Stimulated activated naive B cell treated with anti-CD40 and anti-IgM and Interleukin-4, amounts not matched to agents 10 μg/mL and 1 μg/mL and 100 μg/mL, for 72 hours (primary cell): ENCODE data around the gene GRHL1.

ENCODE experiments used
- ATAC-seq, 2 donors: fragments of 150-1000 bp; cut with Tn5 transposase; replicated peaks; 2 replicates each; pipeline ENCODE4 v1.10.0; 2021; ENCODE audit warnings: moderate library complexity in 1 of 2
- DNase-seq: peaks from one replicate; pipeline ENCODE4 v3.0.0; 2021
- H3K27ac Mint-ChIP-seq: one replicate; pipeline ENCODE4 v1.8.0; 2022; ENCODE audit warnings: mild to moderate bottlenecking, mixed read lengths
- H3K27me3 Mint-ChIP-seq, 2 donors: one replicate each; pipeline ENCODE4 v1.8.0; 2022; ENCODE audit warnings: mixed read lengths in 2 of 2
- H3K36me3 Mint-ChIP-seq, 2 donors: one replicate each; pipeline ENCODE4 v1.8.0; 2022; ENCODE audit warnings: mixed read lengths in 2 of 2, mild to moderate bottlenecking in 1 of 2
- H3K4me1 Mint-ChIP-seq, 2 donors: one replicate each; pipeline ENCODE4 v1.8.0; 2022; ENCODE audit warnings: mixed read lengths in 2 of 2, mild to moderate bottlenecking in 1 of 2
- H3K4me3 Mint-ChIP-seq, 2 donors: one replicate each; pipeline ENCODE4 v1.8.0; 2022; ENCODE audit warnings: mild to moderate bottlenecking in 2 of 2, mixed read lengths in 2 of 2, moderate library complexity in 1 of 2
- H3K9me3 Mint-ChIP-seq, 2 donors: one replicate each; pipeline ENCODE4 v1.8.0; 2022; ENCODE audit warnings: mixed read lengths in 2 of 2, mild to moderate bottlenecking in 1 of 2

GRHL1 gene

DNA sequence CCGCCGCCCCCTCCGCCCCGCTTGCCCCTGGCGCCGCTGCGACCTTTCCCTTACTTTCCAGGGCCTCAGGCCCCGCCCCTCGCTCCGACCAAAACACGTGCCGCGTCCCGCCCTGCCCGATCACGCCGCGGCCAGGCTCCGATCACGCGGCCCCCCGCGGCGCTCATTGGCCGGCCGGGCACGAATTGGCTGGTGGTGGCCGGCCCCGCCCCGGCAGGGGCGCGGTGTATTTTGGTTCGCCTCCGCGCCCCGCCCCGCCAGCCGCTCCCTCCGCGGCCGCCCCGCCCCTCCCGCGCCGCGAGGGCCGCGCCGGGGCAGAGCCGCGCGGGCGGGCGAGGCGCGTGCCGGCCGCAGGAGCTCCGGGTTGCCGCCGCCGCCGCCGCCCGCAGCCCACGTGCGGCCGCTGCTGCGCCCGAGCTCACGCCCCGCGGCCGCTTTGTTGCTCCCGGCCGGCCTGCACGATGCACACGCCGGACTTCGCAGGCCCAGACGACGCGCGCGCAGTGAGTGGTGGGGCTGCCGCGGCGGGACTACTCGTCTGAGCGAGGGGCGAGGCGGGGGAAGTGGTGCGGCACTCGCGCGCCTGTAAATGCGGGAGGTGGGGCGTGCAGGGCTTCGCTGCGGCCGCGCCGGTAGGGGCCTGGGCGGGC lies 91.9 kb downstream of the GRHL1 start, which contains the start of gene KLF11:
KLF11 (plus strand) TSS at position 295 of the 650 bp plus-strand sequence; CDS start at position 462, 167 bp downstream.
- Mint-ChIP-seq H3K4me1 (peaks cover 19 to 27% of the 10 kb centered on the region in 2 donors), H3K36me3 (peaks cover 0 to 2% of the 10 kb centered on the region in 2 donors), H3K9me3 (no peaks in the 10 kb centered on the region), H3K27me3 (no peaks in the 10 kb centered on the region), H3K27ac (peak within 1 kb of the TSS; percentile 94), H3K4me3 (peak within 1 kb of the TSS; percentile 87 to 89)
- ATAC-seq, result peak; percentile 82 to 83
- DNase-seq, result peak; percentile 63

- Mint-ChIP-seq H3K4me3 (peak overlapping the region; percentile 71 to 84), H3K27ac (peak overlapping the region; percentile 91), H3K36me3 (peaks cover 0 to 2% of the 10 kb centered on the region in 2 donors), H3K9me3 (no peaks in the 10 kb centered on the region), H3K4me1 (peaks cover 19 to 27% of the 10 kb centered on the region in 2 donors), H3K27me3 (no peaks in the 10 kb centered on the region)
- ATAC-seq (peak; percentile 69 to 72), DNase-seq (peak; percentile 87)
Measured at GRCh38 chr2:10043906-10044601, 92.6 kb downstream of the GRHL1 start.

DNA sequence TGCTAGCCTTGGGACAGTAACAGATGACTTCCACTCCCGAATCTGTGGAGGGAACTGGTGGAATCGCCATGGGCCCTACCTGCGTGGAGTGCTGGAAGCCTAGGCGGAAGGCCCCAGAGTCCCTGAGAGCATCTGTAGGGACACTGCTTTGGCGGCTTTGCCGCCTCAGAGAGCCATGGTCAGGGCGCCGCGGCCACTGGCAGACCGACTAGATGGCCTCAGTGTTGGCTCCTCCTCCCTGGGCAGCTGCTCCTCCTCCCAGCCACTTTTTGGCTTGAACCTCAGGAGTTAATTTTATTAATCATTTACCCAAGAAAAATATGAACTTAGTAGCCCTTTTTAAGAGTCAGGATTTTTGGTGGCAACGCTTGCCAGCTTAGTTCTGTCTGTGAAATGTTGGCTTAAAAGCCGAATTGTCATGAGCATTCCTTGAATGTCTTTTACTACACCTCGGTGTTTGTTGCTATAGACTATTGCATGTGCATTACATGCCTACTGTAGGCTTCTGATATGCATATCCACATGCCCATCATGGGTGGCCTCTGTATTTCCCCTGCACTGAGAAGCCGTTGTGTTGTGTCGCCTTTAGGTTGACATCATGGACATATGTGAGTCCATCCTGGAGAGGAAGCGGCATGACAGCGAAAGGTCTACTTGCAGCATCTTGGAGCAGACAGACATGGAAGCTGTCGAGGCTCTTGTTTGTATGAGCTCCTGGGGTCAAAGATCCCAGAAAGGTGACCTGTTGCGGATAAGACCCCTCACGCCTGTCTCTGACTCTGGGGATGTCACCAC lies 94.3 kb downstream of the GRHL1 start:
- Mint-ChIP-seq H3K9me3 (no peaks in the 10 kb centered on the region), H3K4me3 (no peak overlapping the region), H3K27ac (no peak overlapping the region), H3K4me1 (peaks cover 18 to 27% of the 10 kb centered on the region in 2 donors), H3K27me3 (no peaks in the 10 kb centered on the region), H3K36me3 (peaks cover 2 to 6% of the 10 kb centered on the region in 2 donors)
- DNase-seq (no peak), ATAC-seq (no peak)

- peaks cover 2 to 6% of the 10 kb centered on the region in 2 donors for H3K36me3 Mint-ChIP-seq
- H3K27ac Mint-ChIP-seq, result peak overlapping the region; percentile 25
- H3K4me3 Mint-ChIP-seq, result no peak overlapping the region
- no peak for DNase-seq
- no peak for ATAC-seq
- H3K9me3 Mint-ChIP-seq, result no peaks in the 10 kb centered on the region
- no peaks in the 10 kb centered on the region for H3K27me3 Mint-ChIP-seq
- H3K4me1 Mint-ChIP-seq, result peaks cover 12 to 27% of the 10 kb centered on the region in 2 donors
Measured at GRCh38 chr2:10046931-10047330, 95.4 kb downstream of the GRHL1 start.

- no peaks in the 10 kb centered on the region for H3K27me3 Mint-ChIP-seq
- no peak overlapping the region for H3K27ac Mint-ChIP-seq
- no peaks in the 10 kb centered on the region for H3K9me3 Mint-ChIP-seq
- H3K4me3 Mint-ChIP-seq, result no peak overlapping the region
- DNase-seq (no peak), ATAC-seq (no peak)
- H3K36me3 Mint-ChIP-seq, result peaks cover 5 to 11% of the 10 kb centered on the region in 2 donors
- H3K4me1 Mint-ChIP-seq, result peaks cover 6 to 19% of the 10 kb centered on the region in 2 donors
Measured at GRCh38 chr2:10047616-10048500, 96.4 kb downstream of the GRHL1 start.

DNA sequence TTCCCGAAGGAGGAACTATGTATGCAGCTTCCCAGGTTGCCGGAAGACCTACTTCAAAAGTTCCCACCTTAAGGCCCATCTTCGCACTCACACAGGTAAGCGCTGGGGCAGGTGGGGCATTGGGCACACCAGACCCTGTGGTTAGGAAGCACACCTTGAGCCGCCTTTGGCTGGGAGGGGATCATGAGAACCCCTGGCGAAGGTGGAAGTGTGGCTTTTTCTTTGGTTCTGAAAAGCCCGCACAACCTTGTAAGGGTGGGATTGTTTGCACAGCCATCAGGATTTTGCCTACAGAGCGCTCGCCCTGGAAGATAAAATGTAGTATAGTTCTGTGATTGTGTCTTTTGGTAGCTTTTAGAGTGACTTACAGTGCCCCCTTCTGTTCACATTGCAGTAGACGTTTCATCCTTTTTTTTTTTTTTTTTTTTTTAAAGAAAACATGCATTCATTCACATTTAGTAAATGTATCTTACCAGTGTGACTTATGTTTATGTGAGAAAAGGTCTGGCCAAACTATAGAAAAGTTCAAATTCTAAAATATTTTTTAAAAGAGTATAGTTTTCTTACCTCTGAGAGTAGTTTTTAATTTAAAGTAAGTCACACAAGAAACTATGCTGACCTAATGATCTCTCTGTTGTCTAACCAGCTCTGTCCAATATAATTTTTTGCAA lies 97.1 kb downstream of the GRHL1 start:
- no peak overlapping the region for H3K4me3 Mint-ChIP-seq
- H3K27me3 Mint-ChIP-seq, result no peaks in the 10 kb centered on the region

More for the DNA sequence above, 97.1 kb downstream of the GRHL1 start:
- peaks cover 6 to 11% of the 10 kb centered on the region in 2 donors for H3K36me3 Mint-ChIP-seq
- DNase-seq (no peak), ATAC-seq (no peak)
- peaks cover 6 to 18% of the 10 kb centered on the region in 2 donors for H3K4me1 Mint-ChIP-seq
- no peak overlapping the region for H3K27ac Mint-ChIP-seq
- no peaks in the 10 kb centered on the region for H3K9me3 Mint-ChIP-seq
